Osteoblast (primary cell): Measurements from ENCODE around the gene SDF2. TPM values are rescaled to one million over a fixed set of nuclear protein-coding genes. Genes with fewer than 3 reads are reported as not detected.
A peak's percentile ranks its signal among the peaks of the same experiment; 100 is the strongest.

Experiments used
- DNase-seq: peaks from one replicate; pipeline ENCODE4 v3.0.0; 2011; ENCODE audit warnings: low spot score, mixed read lengths; ENCODE audit not compliant: insufficient read length; ENCODE audit errors: missing footprints
- H2AFZ ChIP-seq: 2 replicates; pipeline ENCODE4 v1.6.0; 2011; ENCODE audit warnings: mild to moderate bottlenecking, low read length
- H3K27ac ChIP-seq: 2 replicates; pipeline ENCODE4 v1.5.1; 2011; ENCODE audit warnings: mild to moderate bottlenecking, low read depth, low read length, moderate library complexity
- H3K27me3 ChIP-seq: 2 replicates; pipeline ENCODE4 v1.6.0; 2012; ENCODE audit warnings: mild to moderate bottlenecking, control low read depth, inconsistent platforms, low read length, moderate library complexity; ENCODE audit not compliant: insufficient read depth
- H3K36me3 ChIP-seq: 2 replicates; pipeline ENCODE4 v1.5.1; 2011; ENCODE audit warnings: mild to moderate bottlenecking, low read length, control low read depth, moderate library complexity; ENCODE audit not compliant: insufficient read depth
- H3K4me1 ChIP-seq: 2 replicates; pipeline ENCODE4 v1.5.1; 2011; ENCODE audit warnings: mild to moderate bottlenecking, low read length, control low read depth, moderate library complexity; ENCODE audit not compliant: insufficient read depth
- H3K4me2 ChIP-seq: 2 replicates; pipeline ENCODE4 v1.6.0; 2011; ENCODE audit warnings: mild to moderate bottlenecking, low read length; ENCODE audit not compliant: insufficient read depth
- H3K4me3 ChIP-seq: fragments of 200-600 bp; sonication (generic); 3 replicates; pipeline ENCODE4 v1.5.1; 2012; ENCODE audit warnings: mild to moderate bottlenecking, low read length, inconsistent platforms; ENCODE audit not compliant: insufficient read depth
- H3K79me2 ChIP-seq: 2 replicates; pipeline ENCODE4 v1.6.0; 2012; ENCODE audit warnings: mild to moderate bottlenecking, low read length, control low read depth, inconsistent platforms; ENCODE audit not compliant: insufficient read depth
- H3K9me3 ChIP-seq: 2 replicates; pipeline ENCODE4 v1.5.1; 2011; ENCODE audit warnings: low read depth, low read length, control low read depth
- H4K20me1 ChIP-seq: 2 replicates; pipeline ENCODE4 v1.6.0; 2012; ENCODE audit warnings: mild to moderate bottlenecking, low read length, control low read depth; ENCODE audit not compliant: insufficient read depth
- total RNA-seq: library from RNA; depleted of rRNA; stranded (reverse); fragments of >200 nt; gene quantifications from 2 replicates; pipeline ENCODE4 v1.2.3, GENCODE V29; 2012
- TF ChIP-seq, protein P1 (sequence below): IDR thresholded peaks from 2 replicates; pipeline ENCODE4 v1.5.1; 2011; ENCODE audit warnings: mild to moderate bottlenecking, low read depth, low read length, moderate library complexity; ENCODE audit errors: extremely low read depth

SDF2 gene, protein sequence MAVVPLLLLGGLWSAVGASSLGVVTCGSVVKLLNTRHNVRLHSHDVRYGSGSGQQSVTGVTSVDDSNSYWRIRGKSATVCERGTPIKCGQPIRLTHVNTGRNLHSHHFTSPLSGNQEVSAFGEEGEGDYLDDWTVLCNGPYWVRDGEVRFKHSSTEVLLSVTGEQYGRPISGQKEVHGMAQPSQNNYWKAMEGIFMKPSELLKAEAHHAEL
- total RNA-seq = 37.4 and 40.9 TPM in 2 replicates

DNA sequence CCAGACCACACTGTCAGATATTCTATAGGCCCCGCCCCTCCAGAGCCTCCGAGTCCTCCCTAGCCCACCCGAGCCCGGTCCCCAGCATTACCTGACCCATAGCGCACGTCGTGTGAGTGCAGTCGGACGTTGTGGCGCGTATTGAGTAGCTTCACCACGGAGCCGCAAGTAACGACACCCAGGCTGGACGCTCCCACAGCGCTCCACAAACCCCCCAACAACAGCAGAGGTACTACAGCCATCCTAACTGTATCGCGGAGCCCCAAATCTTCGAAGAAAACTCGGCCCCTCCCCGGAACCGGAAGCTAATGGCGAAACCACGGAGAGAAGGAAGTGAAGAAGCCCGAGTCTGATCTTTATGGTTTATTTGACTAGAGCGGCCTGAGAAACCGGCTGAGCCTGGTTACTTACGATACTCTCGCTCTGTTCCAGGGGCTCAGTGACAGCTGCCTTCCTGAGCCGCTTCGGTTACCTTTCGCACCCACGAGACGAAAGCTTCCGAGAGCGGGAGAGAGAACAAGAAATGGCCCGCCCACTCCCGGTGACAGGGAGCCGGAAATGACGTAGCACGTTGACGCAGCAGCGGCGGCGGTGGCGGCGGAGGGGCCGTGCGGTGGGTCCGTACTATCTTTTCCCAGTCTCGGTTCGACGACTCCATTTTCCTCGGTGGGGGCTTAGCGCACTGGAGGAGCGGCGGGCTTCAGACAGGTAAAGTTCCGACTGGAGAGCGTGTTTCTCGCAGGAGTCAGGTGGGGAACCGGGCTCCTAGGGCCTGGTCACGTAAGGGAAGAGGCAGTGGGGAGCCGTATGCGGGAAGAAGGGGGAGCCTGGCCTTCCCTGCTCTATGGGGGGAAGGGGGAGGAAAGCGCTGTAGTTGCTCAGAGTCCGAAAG, at the start of gene SDF2, which contains the start of gene SUPT6H:
TSS of gene SDF2 (minus strand) at position 272 of the 892 bp plus-strand sequence. CDS start at position 242, 30 bp downstream.
TSS of gene SUPT6H (plus strand) at position 571 of the 892 bp plus-strand sequence. CDS start 11,197 bp downstream, outside the sequence.
- Histone ChIP-seq H2AFZ (peak within 1 kb of the TSS; percentile 99), H3K9me3 (no peaks in the 10 kb centered on the region), H3K27me3 (no peaks in the 10 kb centered on the region), H3K27ac (peak within 1 kb of the TSS; percentile 98), H3K4me3 (peak within 1 kb of the TSS; percentile 91), H3K4me1 (peaks cover 29% of the 10 kb centered on the region), H3K79me2 (peaks cover 89% of the 10 kb centered on the region), H4K20me1 (peaks cover 42% of the 10 kb centered on the region), H3K36me3 (peaks cover 13% of the 10 kb centered on the region), H3K4me2 (peak within 1 kb of the TSS; percentile 93)
- DNase-seq = peak; percentile 99
- TF ChIP-seq, protein P1, sequence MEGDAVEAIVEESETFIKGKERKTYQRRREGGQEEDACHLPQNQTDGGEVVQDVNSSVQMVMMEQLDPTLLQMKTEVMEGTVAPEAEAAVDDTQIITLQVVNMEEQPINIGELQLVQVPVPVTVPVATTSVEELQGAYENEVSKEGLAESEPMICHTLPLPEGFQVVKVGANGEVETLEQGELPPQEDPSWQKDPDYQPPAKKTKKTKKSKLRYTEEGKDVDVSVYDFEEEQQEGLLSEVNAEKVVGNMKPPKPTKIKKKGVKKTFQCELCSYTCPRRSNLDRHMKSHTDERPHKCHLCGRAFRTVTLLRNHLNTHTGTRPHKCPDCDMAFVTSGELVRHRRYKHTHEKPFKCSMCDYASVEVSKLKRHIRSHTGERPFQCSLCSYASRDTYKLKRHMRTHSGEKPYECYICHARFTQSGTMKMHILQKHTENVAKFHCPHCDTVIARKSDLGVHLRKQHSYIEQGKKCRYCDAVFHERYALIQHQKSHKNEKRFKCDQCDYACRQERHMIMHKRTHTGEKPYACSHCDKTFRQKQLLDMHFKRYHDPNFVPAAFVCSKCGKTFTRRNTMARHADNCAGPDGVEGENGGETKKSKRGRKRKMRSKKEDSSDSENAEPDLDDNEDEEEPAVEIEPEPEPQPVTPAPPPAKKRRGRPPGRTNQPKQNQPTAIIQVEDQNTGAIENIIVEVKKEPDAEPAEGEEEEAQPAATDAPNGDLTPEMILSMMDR = no peak

DNA sequence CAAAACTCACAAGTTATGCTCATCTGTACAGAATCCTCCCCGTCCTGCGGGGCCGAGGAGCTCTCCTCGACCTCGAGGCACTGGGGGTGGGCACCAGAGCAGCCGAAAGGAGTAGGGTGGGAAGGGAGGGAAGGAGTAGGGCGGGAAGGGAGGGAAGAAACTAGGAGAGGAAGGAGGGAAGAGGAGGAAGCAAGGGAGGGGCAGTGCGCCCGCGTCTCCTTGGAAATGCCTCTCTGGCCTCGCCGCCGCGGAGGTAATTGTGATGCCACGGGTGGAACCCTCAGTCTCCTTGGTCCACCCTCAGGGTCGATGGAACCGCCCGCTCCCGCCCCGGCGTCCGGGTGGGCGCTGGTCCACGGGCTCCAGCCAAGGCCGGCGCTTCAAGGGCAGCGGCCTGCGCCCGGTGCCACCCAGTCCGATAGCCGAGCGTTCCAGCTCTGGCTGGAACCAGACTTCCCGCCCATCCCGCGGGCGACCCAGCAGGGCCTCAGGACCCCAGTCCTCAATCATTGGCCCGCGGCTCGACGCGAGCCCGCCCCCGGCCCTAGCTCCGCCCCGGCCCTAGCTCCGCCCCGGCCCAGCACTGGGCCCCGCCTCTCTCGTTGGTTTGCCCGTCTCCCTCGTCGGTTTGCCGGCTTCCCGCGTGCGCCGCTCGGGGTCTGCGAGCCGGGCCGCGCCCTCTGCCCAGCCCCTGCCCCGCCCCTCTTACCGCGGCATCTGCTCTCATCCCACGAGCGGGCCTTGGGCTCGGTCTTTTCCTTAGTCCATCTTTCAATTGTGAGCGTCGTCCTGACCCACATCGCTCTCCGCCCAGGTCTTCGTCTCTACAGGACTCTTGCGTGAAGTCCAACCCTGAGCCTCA, 49.4 kb upstream of the SDF2 start:
- peak overlapping the region; percentile 69 for H2AFZ ChIP-seq
- H3K36me3 ChIP-seq = peaks cover 35% of the 10 kb centered on the region
- H3K27me3 ChIP-seq = no peaks in the 10 kb centered on the region
- TF ChIP-seq, protein P1 = no peak
- peaks cover 26% of the 10 kb centered on the region for H3K4me1 ChIP-seq
- H3K4me3 ChIP-seq = peak overlapping the region; percentile 77
- peaks cover 14% of the 10 kb centered on the region for H3K79me2 ChIP-seq
- peak overlapping the region; percentile 76 for H3K27ac ChIP-seq
- peaks cover 22% of the 10 kb centered on the region for H4K20me1 ChIP-seq
- DNase-seq = peak; percentile 99
- H3K9me3 ChIP-seq = no peaks in the 10 kb centered on the region
- H3K4me2 ChIP-seq = peak overlapping the region; percentile 93

DNA sequence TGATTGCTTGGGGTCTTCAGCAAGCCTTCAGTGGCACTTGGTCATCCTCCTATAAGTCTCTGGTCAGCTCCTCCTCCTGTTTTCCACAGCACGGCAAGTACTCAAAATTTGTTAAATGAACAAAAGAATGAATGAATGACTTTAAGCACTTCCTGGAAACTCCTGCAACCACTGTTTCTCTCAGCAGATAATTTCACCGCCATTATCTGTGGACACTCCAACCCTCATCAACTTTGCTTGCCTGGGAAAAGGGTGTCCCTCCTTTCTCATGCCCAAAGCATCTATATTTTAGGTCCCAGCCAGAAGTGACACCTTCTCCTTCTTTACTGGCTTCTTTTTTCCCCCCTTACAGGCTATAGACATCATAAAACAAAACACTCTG, 45.6 kb upstream of the SDF2 start:
- no peaks in the 10 kb centered on the region for H3K9me3 ChIP-seq
- TF ChIP-seq, protein P1 = no peak

More for the DNA sequence above, 45.6 kb upstream of the SDF2 start:
- Histone ChIP-seq H3K4me2 (no peak overlapping the region), H4K20me1 (peaks cover under 1% of the 10 kb centered on the region), H2AFZ (no peak overlapping the region), H3K27ac (no peak overlapping the region), H3K79me2 (peaks cover 3% of the 10 kb centered on the region), H3K27me3 (no peaks in the 10 kb centered on the region), H3K4me3 (no peak overlapping the region), H3K4me1 (peaks cover 16% of the 10 kb centered on the region), H3K36me3 (peaks cover 15% of the 10 kb centered on the region)
- DNase-seq = peak; percentile 8
